ENCODE data around the gene RNF25. TPM values are rescaled to one million over a fixed set of nuclear protein-coding genes. Genes with fewer than 3 reads are reported as not detected.
A peak's percentile ranks its signal among the peaks of the same experiment; 100 is the strongest.

RNF25 gene, protein sequence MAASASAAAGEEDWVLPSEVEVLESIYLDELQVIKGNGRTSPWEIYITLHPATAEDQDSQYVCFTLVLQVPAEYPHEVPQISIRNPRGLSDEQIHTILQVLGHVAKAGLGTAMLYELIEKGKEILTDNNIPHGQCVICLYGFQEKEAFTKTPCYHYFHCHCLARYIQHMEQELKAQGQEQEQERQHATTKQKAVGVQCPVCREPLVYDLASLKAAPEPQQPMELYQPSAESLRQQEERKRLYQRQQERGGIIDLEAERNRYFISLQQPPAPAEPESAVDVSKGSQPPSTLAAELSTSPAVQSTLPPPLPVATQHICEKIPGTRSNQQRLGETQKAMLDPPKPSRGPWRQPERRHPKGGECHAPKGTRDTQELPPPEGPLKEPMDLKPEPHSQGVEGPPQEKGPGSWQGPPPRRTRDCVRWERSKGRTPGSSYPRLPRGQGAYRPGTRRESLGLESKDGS
- 10 to 100 TPM; 15.1 to 19.8 (median 18.5) TPM for polyA plus RNA-seq
- long read RNA-seq, donor 1, result 0 reads
- long read RNA-seq, donor 2, partial matches to known transcripts, result 0 of 2 reads
- long read RNA-seq, donor 2, other reads (novel, unspliced or antisense), result 0 of 2 reads
- long read RNA-seq, donor 3, partial matches to known transcripts, result 31 of 34 reads
- long read RNA-seq, donor 3, other reads (novel, unspliced or antisense), result 0 of 34 reads
- long read RNA-seq, donor 4, result 0 reads
- long read RNA-seq, donor 5, partial matches to known transcripts, result 0 of 1 reads
- long read RNA-seq, donor 5, other reads (novel, unspliced or antisense), result 0 of 1 reads
- long read RNA-seq, donor 6, partial matches to known transcripts, result 0 of 4 reads
- long read RNA-seq, donor 6, other reads (novel, unspliced or antisense), result 0 of 4 reads
- long read RNA-seq, donor 7, result 0 reads
- long read RNA-seq, donor 8, result 0 reads
- long read RNA-seq, donor 9, partial matches to known transcripts, result 0 of 1 reads
- long read RNA-seq, donor 9, other reads (novel, unspliced or antisense), result 0 of 1 reads
- long read RNA-seq, donor 10, partial matches to known transcripts, result 0 of 6 reads
- long read RNA-seq, donor 10, other reads (novel, unspliced or antisense), result 0 of 6 reads

DNA sequence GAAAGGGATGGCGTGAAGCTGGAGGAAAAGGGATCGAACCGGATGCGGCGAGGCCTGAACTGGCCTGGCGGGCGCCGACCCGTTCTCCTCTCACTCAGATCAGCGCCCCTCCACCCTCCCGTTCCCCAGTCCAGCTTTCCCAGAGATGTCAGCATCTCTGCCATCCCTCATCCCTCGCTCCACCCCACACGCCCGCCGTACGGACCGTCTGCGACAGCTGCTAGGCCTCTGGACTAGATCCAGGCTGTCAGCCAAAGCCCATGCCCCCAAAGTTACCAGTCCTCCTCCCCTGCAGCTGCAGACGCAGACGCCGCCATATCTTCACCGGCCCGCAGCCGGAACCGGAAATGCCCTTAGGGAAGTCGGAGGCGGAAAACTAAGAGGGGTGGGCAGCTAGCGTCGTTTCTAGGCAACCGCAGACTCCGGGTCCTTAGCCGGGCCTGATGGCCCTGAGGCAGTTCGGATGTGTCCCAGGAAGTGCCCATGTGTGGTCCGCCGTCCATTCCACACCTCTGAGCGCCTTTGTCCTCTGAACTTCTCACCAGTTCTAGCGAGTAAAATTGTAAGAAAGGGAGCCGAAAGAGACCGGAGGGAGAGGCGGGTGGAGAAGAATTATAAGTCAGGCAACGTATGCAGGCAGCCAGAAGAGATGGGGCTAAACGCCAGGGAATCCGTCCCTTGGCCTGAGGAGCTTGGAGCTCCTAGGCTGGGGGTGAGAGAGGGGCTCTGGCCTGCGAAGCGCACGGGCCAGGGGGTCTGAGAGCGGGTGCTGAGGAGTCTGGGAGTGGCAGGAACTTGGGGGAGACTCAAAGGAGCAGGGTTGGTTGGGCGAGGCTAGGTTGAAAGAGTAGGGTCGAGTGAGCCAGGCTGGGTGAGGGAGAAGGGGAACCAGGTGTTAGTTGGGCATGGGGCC is at the start of gene RNF25, which contains the start of gene STK36:
TSS of gene RNF25 (minus strand) at position 349 of the 913 bp plus-strand sequence. CDS start at position 317, 32 bp downstream.
TSS of gene STK36 (plus strand) at position 433 of the 913 bp plus-strand sequence. CDS start 744 bp downstream, outside the sequence.
- FAIRE-seq (no peak), DNase-seq (peak; percentile 84 to 92)
- Histone ChIP-seq H3K4me3 (ENCODE audit: low read depth in 1 of 3, low read length in 3 of 3) (peak within 1 kb of the TSS; percentile 77 to 89 (median 80)), H3K36me3 (ENCODE audit: control insufficient read depth in 3 of 3, insufficient read depth in 2 of 3, low read depth in 1 of 3, low read length in 3 of 3) (peaks cover 4 to 19% (median 4%) of the 10 kb centered on the region in 3 donors), H3K4me1 (ENCODE audit: control insufficient read depth in 3 of 3, insufficient read depth in 2 of 3, low read depth in 1 of 3, low read length in 2 of 3) (peaks cover 4 to 6% (median 5%) of the 10 kb centered on the region in 3 donors), H3K9me3 (ENCODE audit: control insufficient read depth in 2 of 2, insufficient read depth in 1 of 2, low read depth in 1 of 2, low read length in 1 of 2) (no peaks in the 10 kb centered on the region), H3K27me3 (ENCODE audit: control insufficient read depth in 3 of 3, insufficient read depth in 3 of 3, low read length in 3 of 3) (no peaks in the 10 kb centered on the region), H3K27ac (ENCODE audit: low read depth in 1 of 3, low read length in 2 of 3) (peak within 1 kb of the TSS; percentile 76 to 79 (median 78))
- WGBS, 3 donors, result 0 to 1% (median 1%) methylated on average over 48 to 49 of the region's 49 CpGs

DNA sequence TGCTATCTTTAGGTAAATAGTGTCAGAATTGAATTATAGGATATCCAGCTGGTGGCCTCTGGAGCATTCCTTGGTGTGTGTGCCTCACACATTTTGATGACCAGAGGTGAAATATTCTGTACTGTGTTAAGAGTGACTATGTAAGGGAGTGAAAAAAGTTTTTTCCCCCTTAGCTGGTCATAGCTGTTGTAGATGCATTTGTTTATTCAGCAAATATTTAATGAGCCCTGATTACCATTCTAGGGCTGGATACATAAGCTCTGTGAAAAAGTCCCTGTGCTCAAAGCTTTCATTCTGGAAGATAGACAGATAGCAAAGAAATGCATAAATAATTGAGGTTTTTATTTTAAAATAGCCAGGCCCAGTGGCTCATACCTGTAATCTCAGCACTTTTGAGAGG is 49.7 kb upstream of the RNF25 start:
- no peaks in the 10 kb centered on the region for H3K27me3 ChIP-seq (ENCODE audit: control insufficient read depth in 3 of 3, insufficient read depth in 3 of 3, low read length in 3 of 3)
- H3K4me3 ChIP-seq (ENCODE audit: low read depth in 1 of 3, low read length in 3 of 3), result no peak overlapping the region
- H3K9me3 ChIP-seq (ENCODE audit: control insufficient read depth in 2 of 2, insufficient read depth in 1 of 2, low read depth in 1 of 2, low read length in 1 of 2), result peaks cover 0 to 8% of the 10 kb centered on the region in 2 donors
- H3K27ac ChIP-seq (ENCODE audit: low read depth in 1 of 3, low read length in 2 of 3), result no peak overlapping the region
- H3K4me1 ChIP-seq (ENCODE audit: control insufficient read depth in 3 of 3, insufficient read depth in 2 of 3, low read depth in 1 of 3, low read length in 2 of 3), result peaks cover 0 to 11% (median 0%) of the 10 kb centered on the region in 3 donors
- H3K36me3 ChIP-seq (ENCODE audit: control insufficient read depth in 3 of 3, insufficient read depth in 2 of 3, low read depth in 1 of 3, low read length in 3 of 3), result peaks cover 0 to 5% (median 0%) of the 10 kb centered on the region in 3 donors
- DNase-seq (no peak), FAIRE-seq (no peak)

DNA sequence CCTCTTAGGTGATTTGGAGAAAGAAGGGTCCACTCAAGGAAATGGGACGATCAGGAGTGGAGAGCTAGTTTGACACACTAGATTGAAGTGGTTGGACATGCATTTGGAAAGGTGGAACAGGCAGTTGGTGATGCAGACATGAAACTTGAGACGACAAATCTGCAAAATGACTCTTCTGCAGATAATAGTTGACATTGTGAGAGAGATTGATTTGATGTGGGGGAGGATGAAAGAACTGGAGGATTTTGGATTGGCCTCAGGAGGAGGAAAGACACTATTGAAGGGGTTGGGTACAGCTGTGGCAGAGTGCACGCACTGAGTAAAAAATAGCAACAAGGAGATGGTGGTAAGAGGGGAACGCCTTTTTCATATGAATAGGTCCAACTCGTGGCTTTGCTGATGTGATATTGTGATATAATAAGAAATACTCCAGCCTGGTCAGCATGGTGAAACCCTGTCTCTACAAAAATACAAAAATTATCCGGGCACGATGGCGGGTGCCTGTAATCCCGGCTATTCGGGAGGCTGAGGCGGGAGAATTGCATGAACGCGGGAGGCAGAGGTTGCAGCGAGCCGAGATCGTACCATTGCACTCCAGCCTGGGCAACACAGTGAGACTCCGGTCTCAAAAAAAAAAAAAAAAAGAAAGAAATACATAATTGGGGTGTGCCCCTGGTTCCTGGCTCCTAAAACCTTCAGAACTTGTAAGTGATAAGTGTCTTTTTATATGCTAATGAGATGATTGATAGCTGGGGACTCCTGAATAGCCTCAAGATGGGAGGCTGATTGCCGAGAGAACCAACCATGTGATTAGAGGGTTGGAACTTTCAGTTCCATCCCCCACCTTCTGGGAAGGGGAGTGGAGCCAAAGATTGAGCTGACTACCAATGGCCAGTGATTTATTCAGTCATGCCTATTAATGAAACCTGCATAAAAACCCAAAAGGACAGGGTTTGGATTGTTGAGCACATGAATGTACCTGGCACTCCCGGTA is 48.5 kb upstream of the RNF25 start:
- H3K27me3 ChIP-seq (ENCODE audit: control insufficient read depth in 3 of 3, insufficient read depth in 3 of 3, low read length in 3 of 3), result no peaks in the 10 kb centered on the region
- no peaks in the 10 kb centered on the region for H3K9me3 ChIP-seq (ENCODE audit: control insufficient read depth in 2 of 2, insufficient read depth in 1 of 2, low read depth in 1 of 2, low read length in 1 of 2)
- H3K4me3 ChIP-seq (ENCODE audit: low read depth in 1 of 3, low read length in 3 of 3), result no peak overlapping the region
- DNase-seq (no peak), FAIRE-seq (no peak)
- peaks cover 0 to 5% (median 0%) of the 10 kb centered on the region in 3 donors for H3K36me3 ChIP-seq (ENCODE audit: control insufficient read depth in 3 of 3, insufficient read depth in 2 of 3, low read depth in 1 of 3, low read length in 3 of 3)
- no peak overlapping the region for H3K27ac ChIP-seq (ENCODE audit: low read depth in 1 of 3, low read length in 2 of 3)
- 96 to 98% (median 96%) methylated on average over 19 of the region's 19 CpGs for WGBS, 3 donors
- H3K4me1 ChIP-seq (ENCODE audit: control insufficient read depth in 3 of 3, insufficient read depth in 2 of 3, low read depth in 1 of 3, low read length in 2 of 3), result peaks cover 0 to 11% (median 0%) of the 10 kb centered on the region in 3 donors

DNA sequence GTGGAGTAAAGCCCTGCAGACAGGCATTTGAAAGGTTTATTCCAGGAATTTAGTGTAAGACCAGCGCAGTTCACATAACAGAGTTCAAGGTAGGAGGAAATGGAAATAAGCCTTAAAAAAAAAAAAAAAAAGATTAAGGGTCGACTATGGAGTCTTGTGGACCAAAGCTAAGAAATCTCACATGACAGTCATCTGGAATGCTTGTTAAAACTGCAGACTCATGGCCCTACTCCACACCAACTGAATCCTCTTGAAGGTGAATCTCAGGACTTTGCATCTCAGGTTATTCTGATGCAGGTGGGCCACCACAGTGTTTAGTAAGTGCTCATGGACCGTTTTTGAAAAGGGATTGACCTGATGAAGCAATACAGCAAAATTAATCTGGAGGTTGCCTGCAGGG is 47.7 kb upstream of the RNF25 start:
- Histone ChIP-seq H3K9me3 (ENCODE audit: control insufficient read depth in 2 of 2, insufficient read depth in 1 of 2, low read depth in 1 of 2, low read length in 1 of 2) (no peaks in the 10 kb centered on the region), H3K27me3 (ENCODE audit: control insufficient read depth in 3 of 3, insufficient read depth in 3 of 3, low read length in 3 of 3) (no peaks in the 10 kb centered on the region), H3K36me3 (ENCODE audit: control insufficient read depth in 3 of 3, insufficient read depth in 2 of 3, low read depth in 1 of 3, low read length in 3 of 3) (no peaks in the 10 kb centered on the region), H3K4me3 (ENCODE audit: low read depth in 1 of 3, low read length in 3 of 3) (no peak overlapping the region), H3K27ac (ENCODE audit: low read depth in 1 of 3, low read length in 2 of 3) (no peak overlapping the region), H3K4me1 (ENCODE audit: control insufficient read depth in 3 of 3, insufficient read depth in 2 of 3, low read depth in 1 of 3, low read length in 2 of 3) (peaks cover 0 to 11% (median 0%) of the 10 kb centered on the region in 3 donors)
- whole genome bisulfite sequencing, 3 donors, result 59 to 73% (median 60%) methylated on average over 3 of the region's 3 CpGs
- FAIRE-seq (no peak), DNase-seq (no peak)

DNA sequence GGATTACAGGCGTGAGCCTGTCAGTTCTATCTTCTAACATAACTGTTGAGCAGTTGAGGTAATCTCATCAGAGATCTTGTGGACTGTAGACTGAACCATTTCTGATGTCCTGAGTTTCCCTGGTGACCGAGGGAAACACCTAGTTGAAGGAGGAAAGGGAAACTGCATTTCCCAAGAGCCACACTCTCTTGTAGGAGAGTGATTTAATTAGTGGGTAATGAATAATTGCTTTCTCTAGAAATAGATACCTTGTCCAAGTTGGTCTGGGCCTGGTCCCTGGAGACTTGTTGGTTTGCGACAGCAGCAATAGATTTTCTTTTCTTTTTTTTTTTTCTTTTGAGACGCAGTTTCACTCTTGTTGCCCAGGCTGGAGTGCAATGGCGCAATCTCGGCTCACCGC is 46.3 kb upstream of the RNF25 start:
- no peak overlapping the region for H3K4me3 ChIP-seq (ENCODE audit: low read depth in 1 of 3, low read length in 3 of 3)
- no peak for FAIRE-seq
- H3K36me3 ChIP-seq (ENCODE audit: control insufficient read depth in 3 of 3, insufficient read depth in 2 of 3, low read depth in 1 of 3, low read length in 3 of 3), result peaks cover 0 to 5% (median 0%) of the 10 kb centered on the region in 3 donors
- no peaks in the 10 kb centered on the region for H3K9me3 ChIP-seq (ENCODE audit: control insufficient read depth in 2 of 2, insufficient read depth in 1 of 2, low read depth in 1 of 2, low read length in 1 of 2)
- peaks cover 0 to 11% (median 0%) of the 10 kb centered on the region in 3 donors for H3K4me1 ChIP-seq (ENCODE audit: control insufficient read depth in 3 of 3, insufficient read depth in 2 of 3, low read depth in 1 of 3, low read length in 2 of 3)
- peak overlapping the region in 1 of 3 donors; percentile 17 for H3K27ac ChIP-seq (ENCODE audit: low read depth in 1 of 3, low read length in 2 of 3)
- DNase-seq, result peak; percentile 16
- no peaks in the 10 kb centered on the region for H3K27me3 ChIP-seq (ENCODE audit: control insufficient read depth in 3 of 3, insufficient read depth in 3 of 3, low read length in 3 of 3)
- 90 to 96% (median 92%) methylated on average over 7 of the region's 7 CpGs for WGBS, 3 donors

DNA sequence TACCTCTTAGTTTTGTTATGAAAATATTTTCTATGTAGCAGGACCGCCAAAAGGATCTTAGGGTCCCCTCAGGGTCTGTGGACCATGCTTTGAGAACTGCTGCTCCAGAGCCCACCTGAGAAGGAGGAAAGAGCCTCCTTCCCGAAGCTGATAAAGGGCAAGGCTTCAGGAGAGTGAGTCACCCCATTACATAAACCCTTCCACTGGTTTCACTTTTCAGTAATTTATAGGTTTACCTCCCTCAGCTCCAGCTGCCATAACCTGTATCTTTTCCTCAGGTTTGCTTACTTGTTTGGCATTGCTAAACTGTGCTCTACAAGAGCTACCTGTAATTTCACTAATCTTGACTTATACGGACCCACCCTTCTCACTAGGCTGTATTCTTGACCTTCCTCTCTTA is 45.5 kb upstream of the RNF25 start:
- FAIRE-seq (no peak), DNase-seq (peak; percentile 83 to 85)
- WGBS, 3 donors, result 20 to 65% (median 41%) methylated on average over 3 of the region's 3 CpGs
- H3K4me3 ChIP-seq (ENCODE audit: low read depth in 1 of 3, low read length in 3 of 3), result no peak overlapping the region
- peaks cover 0 to 11% (median 0%) of the 10 kb centered on the region in 3 donors for H3K4me1 ChIP-seq (ENCODE audit: control insufficient read depth in 3 of 3, insufficient read depth in 2 of 3, low read depth in 1 of 3, low read length in 2 of 3)
- no peaks in the 10 kb centered on the region for H3K27me3 ChIP-seq (ENCODE audit: control insufficient read depth in 3 of 3, insufficient read depth in 3 of 3, low read length in 3 of 3)
- peak overlapping the region; percentile 69 to 85 (median 73) for H3K27ac ChIP-seq (ENCODE audit: low read depth in 1 of 3, low read length in 2 of 3)
- H3K9me3 ChIP-seq (ENCODE audit: control insufficient read depth in 2 of 2, insufficient read depth in 1 of 2, low read depth in 1 of 2, low read length in 1 of 2), result no peaks in the 10 kb centered on the region
- peaks cover 0 to 5% (median 0%) of the 10 kb centered on the region in 3 donors for H3K36me3 ChIP-seq (ENCODE audit: control insufficient read depth in 3 of 3, insufficient read depth in 2 of 3, low read depth in 1 of 3, low read length in 3 of 3)

DNA sequence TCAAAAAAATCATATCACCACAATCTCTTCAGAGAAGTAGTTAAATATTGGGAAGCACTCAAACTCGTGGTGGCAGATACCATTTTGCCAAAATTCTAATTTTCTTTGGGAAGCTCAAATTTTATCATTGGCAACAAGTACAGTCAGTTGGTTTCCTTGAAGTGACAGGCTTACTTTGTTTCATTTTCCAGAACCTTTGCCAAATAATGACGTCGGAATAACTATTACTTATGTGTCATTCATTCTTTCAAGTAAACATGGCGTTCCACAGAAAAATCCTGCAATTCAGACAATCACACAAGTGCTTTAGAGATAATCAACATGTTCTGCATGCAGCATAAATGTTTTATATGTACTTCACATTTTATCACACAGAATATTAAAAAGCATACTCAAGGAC is 44.3 kb upstream of the RNF25 start:
- no peaks in the 10 kb centered on the region for H3K27me3 ChIP-seq (ENCODE audit: control insufficient read depth in 3 of 3, insufficient read depth in 3 of 3, low read length in 3 of 3)
- FAIRE-seq, result no peak
- WGBS, 3 donors, result 63 to 82% (median 76%) methylated on average over 4 of the region's 4 CpGs

More for the DNA sequence above, 44.3 kb upstream of the RNF25 start:
- Histone ChIP-seq H3K36me3 (ENCODE audit: control insufficient read depth in 3 of 3, insufficient read depth in 2 of 3, low read depth in 1 of 3, low read length in 3 of 3) (peaks cover 0 to 5% (median 0%) of the 10 kb centered on the region in 3 donors), H3K9me3 (ENCODE audit: control insufficient read depth in 2 of 2, insufficient read depth in 1 of 2, low read depth in 1 of 2, low read length in 1 of 2) (no peaks in the 10 kb centered on the region), H3K27ac (ENCODE audit: low read depth in 1 of 3, low read length in 2 of 3) (no peak overlapping the region), H3K4me1 (ENCODE audit: control insufficient read depth in 3 of 3, insufficient read depth in 2 of 3, low read depth in 1 of 3, low read length in 2 of 3) (peaks cover 0 to 18% (median 3%) of the 10 kb centered on the region in 3 donors), H3K4me3 (ENCODE audit: low read depth in 1 of 3, low read length in 3 of 3) (no peak overlapping the region)
- no peak for DNase-seq

Data from small intestine (tissue), 16 donors.